Neural progenitor cell (in vitro differentiated cells): ENCODE measurements around the gene IGSF6. TPM values are rescaled to one million over a fixed set of nuclear protein-coding genes. Genes with fewer than 3 reads are reported as not detected.
A peak's percentile ranks its signal among the peaks of the same experiment; 100 is the strongest.

Experiments used
- DNase-seq: peaks from one replicate; pipeline ENCODE4 v3.0.0-alpha.2; 2016; ENCODE audit warnings: low spot score
- H2AFZ ChIP-seq: fragments of 200-600 bp; sonication (generic); replicated peaks from 2 replicates; pipeline ENCODE4 v1.6.1; 2016; ENCODE audit warnings: antibody characterized with exemption
- H3F3A ChIP-seq: fragments of 200-600 bp; sonication (generic); 2 replicates; pipeline ENCODE4 v1.6.1; 2016; ENCODE audit warnings: antibody characterized with exemption, low read depth
- H3K27ac ChIP-seq: fragments of 200-600 bp; sonication (generic); 2 replicates; pipeline ENCODE4 v1.5.1; 2016; ENCODE audit warnings: mild to moderate bottlenecking
- H3K27me3 ChIP-seq: fragments of 200-600 bp; sonication (generic); 2 replicates; pipeline ENCODE4 v1.6.1; 2016; ENCODE audit warnings: mild to moderate bottlenecking, moderate library complexity
- H3K36me3 ChIP-seq: fragments of 200-600 bp; sonication (generic); 2 replicates; pipeline ENCODE4 v1.5.1; 2016
- H3K4me1 ChIP-seq: fragments of 200-600 bp; sonication (generic); 2 replicates; pipeline ENCODE4 v1.6.1; 2016; ENCODE audit warnings: mixed run types
- H3K4me2 ChIP-seq: fragments of 200-600 bp; sonication (generic); 2 replicates; pipeline ENCODE4 v1.6.1; 2016
- H3K4me3 ChIP-seq: fragments of 200-600 bp; sonication (generic); 2 replicates; pipeline ENCODE4 v1.5.1; 2016
- H3K79me2 ChIP-seq: fragments of 200-600 bp; sonication (generic); 2 replicates; pipeline ENCODE4 v1.6.1; 2016; ENCODE audit warnings: low read depth
- H3K9ac ChIP-seq: fragments of 200-600 bp; sonication (generic); 2 replicates; pipeline ENCODE4 v1.6.1; 2016
- H3K9me3 ChIP-seq: fragments of 200-600 bp; sonication (generic); 2 replicates; pipeline ENCODE4 v1.5.1; 2016; ENCODE audit warnings: low read depth
- H4K20me1 ChIP-seq: fragments of 200-600 bp; sonication (generic); 2 replicates; pipeline ENCODE4 v1.6.1; 2016; ENCODE audit warnings: low read depth
- H3K27ac Mint-ChIP-seq: 3 replicates; pipeline ENCODE4 v1.8.0; 2021; ENCODE audit warnings: mixed read lengths
- H3K27me3 Mint-ChIP-seq: 2 replicates; pipeline ENCODE4 v1.8.0; 2022; ENCODE audit warnings: low read depth, mild to moderate bottlenecking, inconsistent platforms, moderate library complexity, mixed read lengths; ENCODE audit not compliant: insufficient read depth
- H3K36me3 Mint-ChIP-seq: 3 replicates; pipeline ENCODE4 v1.8.0; 2021; ENCODE audit warnings: mixed read lengths
- H3K4me1 Mint-ChIP-seq: 3 replicates; pipeline ENCODE4 v1.8.0; 2021; ENCODE audit warnings: mixed read lengths
- H3K4me3 Mint-ChIP-seq: 3 replicates; pipeline ENCODE4 v1.8.0; 2021; ENCODE audit warnings: mild to moderate bottlenecking, moderate library complexity, mixed read lengths
- H3K9me3 Mint-ChIP-seq: 3 replicates; pipeline ENCODE4 v1.8.0; 2020; ENCODE audit warnings: mixed read lengths
- EZH2 ChIP-seq: fragments of 200-600 bp; sonication (generic); IDR thresholded peaks from 2 replicates; pipeline ENCODE4 v1.6.1; 2017; ENCODE audit warnings: antibody characterized with exemption, mild to moderate bottlenecking, moderate library complexity
- EZH2phosphoT487 ChIP-seq: fragments of 200-600 bp; sonication (generic); IDR thresholded peaks from 2 replicates; pipeline ENCODE4 v1.6.1; 2017; ENCODE audit warnings: antibody characterized with exemption
- total RNA-seq: library from RNA; depleted of rRNA; stranded (reverse); fragments of >200 nt; gene quantifications from 2 replicates; pipeline ENCODE4 v1.2.3, GENCODE V29; 2015; ENCODE audit warnings: low replicate concordance
- TF ChIP-seq, protein P1 (sequence below): fragments of 200-600 bp; sonication (generic); IDR thresholded peaks from 2 replicates; pipeline ENCODE4 v1.5.1; 2017; ENCODE audit warnings: antibody characterized with exemption, mild to moderate bottlenecking

IGSF6 gene
- total RNA-seq, 1 donor from 2014 or later = not detected

- no peak overlapping the region for H3K27ac Mint-ChIP-seq
- Histone ChIP-seq H3K36me3 (no peaks in the 10 kb centered on the region), H4K20me1 (no peaks in the 10 kb centered on the region), H3K4me3 (no peak overlapping the region), H3K9ac (no peak overlapping the region), H3K27ac (no peak overlapping the region), H3F3A (no peaks in the 10 kb centered on the region), H3K27me3 (no peaks in the 10 kb centered on the region), H3K4me1 (no peaks in the 10 kb centered on the region), H2AFZ (no peak overlapping the region), H3K4me2 (no peak overlapping the region), H3K79me2 (no peaks in the 10 kb centered on the region), H3K9me3 (peaks cover 3% of the 10 kb centered on the region)
- peaks cover 3% of the 10 kb centered on the region for H3K27me3 Mint-ChIP-seq
- H3K36me3 Mint-ChIP-seq = no peaks in the 10 kb centered on the region
- H3K4me1 Mint-ChIP-seq = no peaks in the 10 kb centered on the region
- H3K9me3 Mint-ChIP-seq = no peaks in the 10 kb centered on the region
- TF ChIP-seq, protein P1, sequence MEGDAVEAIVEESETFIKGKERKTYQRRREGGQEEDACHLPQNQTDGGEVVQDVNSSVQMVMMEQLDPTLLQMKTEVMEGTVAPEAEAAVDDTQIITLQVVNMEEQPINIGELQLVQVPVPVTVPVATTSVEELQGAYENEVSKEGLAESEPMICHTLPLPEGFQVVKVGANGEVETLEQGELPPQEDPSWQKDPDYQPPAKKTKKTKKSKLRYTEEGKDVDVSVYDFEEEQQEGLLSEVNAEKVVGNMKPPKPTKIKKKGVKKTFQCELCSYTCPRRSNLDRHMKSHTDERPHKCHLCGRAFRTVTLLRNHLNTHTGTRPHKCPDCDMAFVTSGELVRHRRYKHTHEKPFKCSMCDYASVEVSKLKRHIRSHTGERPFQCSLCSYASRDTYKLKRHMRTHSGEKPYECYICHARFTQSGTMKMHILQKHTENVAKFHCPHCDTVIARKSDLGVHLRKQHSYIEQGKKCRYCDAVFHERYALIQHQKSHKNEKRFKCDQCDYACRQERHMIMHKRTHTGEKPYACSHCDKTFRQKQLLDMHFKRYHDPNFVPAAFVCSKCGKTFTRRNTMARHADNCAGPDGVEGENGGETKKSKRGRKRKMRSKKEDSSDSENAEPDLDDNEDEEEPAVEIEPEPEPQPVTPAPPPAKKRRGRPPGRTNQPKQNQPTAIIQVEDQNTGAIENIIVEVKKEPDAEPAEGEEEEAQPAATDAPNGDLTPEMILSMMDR = no peak
- TF ChIP-seq EZH2 (no peak), EZH2phosphoT487 (no peak)
- no peak for DNase-seq
- no peak overlapping the region for H3K4me3 Mint-ChIP-seq
Observed at GRCh38 chr16:21673469-21673868, 21.1 kb upstream of the IGSF6 start.

DNA sequence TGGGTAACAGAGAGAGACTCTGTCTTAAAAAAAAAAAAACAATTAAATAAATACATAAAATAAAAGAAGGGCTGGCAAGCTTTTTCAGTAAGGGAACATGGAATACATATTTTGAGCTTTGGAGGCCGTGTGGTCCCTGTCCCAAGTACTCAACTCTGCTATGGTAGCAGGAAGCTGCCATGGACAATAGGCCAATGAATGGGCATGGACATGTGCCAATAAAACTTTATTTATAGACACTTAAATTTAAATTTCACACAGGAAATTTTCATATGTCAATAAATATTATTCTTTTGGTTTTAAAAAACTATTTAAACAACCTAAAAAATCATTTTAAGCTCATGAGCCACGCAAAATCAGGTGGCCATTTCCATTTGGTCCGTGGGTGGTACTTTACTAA is 15.2 kb upstream of the IGSF6 start:
- H3K9me3 ChIP-seq = no peaks in the 10 kb centered on the region
- H3F3A ChIP-seq = peaks cover 39% of the 10 kb centered on the region
- no peak overlapping the region for H3K27ac Mint-ChIP-seq
- H3K4me3 ChIP-seq = no peak overlapping the region
- peaks cover 29% of the 10 kb centered on the region for H3K4me1 ChIP-seq
- H3K27me3 Mint-ChIP-seq = peaks cover 4% of the 10 kb centered on the region
- H3K4me2 ChIP-seq = peak overlapping the region; percentile 61
- no peak for DNase-seq
- TF ChIP-seq EZH2phosphoT487 (no peak), EZH2 (no peak)
- TF ChIP-seq, protein P1 = no peak
- H3K27me3 ChIP-seq = peaks cover 14% of the 10 kb centered on the region
- no peak overlapping the region for H3K27ac ChIP-seq
- H3K36me3 Mint-ChIP-seq = no peaks in the 10 kb centered on the region
- no peak overlapping the region for H3K4me3 Mint-ChIP-seq
- H3K4me1 Mint-ChIP-seq = peaks cover 22% of the 10 kb centered on the region
- no peaks in the 10 kb centered on the region for H3K36me3 ChIP-seq
- no peaks in the 10 kb centered on the region for H3K79me2 ChIP-seq
- no peak overlapping the region for H2AFZ ChIP-seq
- no peaks in the 10 kb centered on the region for H4K20me1 ChIP-seq
- H3K9ac ChIP-seq = no peak overlapping the region
- H3K9me3 Mint-ChIP-seq = peaks cover 2% of the 10 kb centered on the region

- no peak overlapping the region for H2AFZ ChIP-seq
- peak; percentile 71 for DNase-seq
Observed at GRCh38 chr16:21666772-21667171, 14.4 kb upstream of the IGSF6 start.

More at GRCh38 chr16:21666772-21667171, 14.4 kb upstream of the IGSF6 start:
- Mint-ChIP-seq H3K36me3 (no peaks in the 10 kb centered on the region), H3K4me1 (peaks cover 22% of the 10 kb centered on the region), H3K9me3 (peaks cover 2% of the 10 kb centered on the region), H3K4me3 (peak overlapping the region; percentile 59), H3K27ac (peak overlapping the region; percentile 78), H3K27me3 (peaks cover 4% of the 10 kb centered on the region)
- no peaks in the 10 kb centered on the region for H3K9me3 ChIP-seq
- peak overlapping the region; percentile 61 for H3K4me2 ChIP-seq
- H3K4me3 ChIP-seq = peak overlapping the region; percentile 5
- peak overlapping the region; percentile 48 for H3K27ac ChIP-seq
- H3K9ac ChIP-seq = no peak overlapping the region
- peaks cover 14% of the 10 kb centered on the region for H3K27me3 ChIP-seq
- no peaks in the 10 kb centered on the region for H3K79me2 ChIP-seq
- no peaks in the 10 kb centered on the region for H3K36me3 ChIP-seq
- TF ChIP-seq EZH2phosphoT487 (no peak), EZH2 (no peak)
- TF ChIP-seq, protein P1 = no peak
- H3K4me1 ChIP-seq = peaks cover 29% of the 10 kb centered on the region
- H4K20me1 ChIP-seq = no peaks in the 10 kb centered on the region
- H3F3A ChIP-seq = peaks cover 39% of the 10 kb centered on the region
